WTC11 (cell line): ENCODE data around the gene WHAMM.

Experiments used
- ELF4 ChIP-seq: sonication (generic); formaldehyde crosslinking; IDR thresholded peaks from 2 replicates; pipeline ENCODE4 v1.8.1; 2022; ENCODE audit warnings: low read depth, mild to moderate bottlenecking, moderate library complexity, missing genetic modification reagents
- JUN ChIP-seq: sonication (generic); formaldehyde crosslinking; IDR thresholded peaks from 2 replicates; pipeline ENCODE4 v1.8.0; 2023; ENCODE audit warnings: mild to moderate bottlenecking, missing genetic modification reagents
- NFYB ChIP-seq: sonication (generic); formaldehyde crosslinking; conservative IDR thresholded peaks from 2 replicates; pipeline ENCODE4 v1.8.0; 2022; ENCODE audit warnings: low read depth, missing genetic modification reagents
- NR2C2 ChIP-seq: sonication (generic); formaldehyde crosslinking; IDR thresholded peaks from 2 replicates; pipeline ENCODE4 v1.8.0; 2022; ENCODE audit warnings: mild to moderate bottlenecking, missing genetic modification reagents
- ZNF121 ChIP-seq: sonication (generic); formaldehyde crosslinking; IDR thresholded peaks from 2 replicates; pipeline ENCODE4 v1.8.0; 2023; ENCODE audit warnings: missing genetic modification reagents
- TF ChIP-seq, protein P1 (sequence below): fragments of 200-600 bp; IDR thresholded peaks from 2 replicates; pipeline ENCODE4 v1.8.0; 2022; ENCODE audit warnings: antibody characterized with exemption
- TF ChIP-seq, protein P2 (sequence below): sonication (generic); formaldehyde crosslinking; IDR thresholded peaks from 2 replicates; pipeline ENCODE4 v1.8.1; 2022; ENCODE audit warnings: low read depth, missing genetic modification reagents, borderline replicate concordance
- TF ChIP-seq, protein P3 (sequence below): sonication (generic); formaldehyde crosslinking; IDR thresholded peaks from 2 replicates; pipeline ENCODE4 v1.8.1; 2022; ENCODE audit warnings: low read depth, mild to moderate bottlenecking, moderate library complexity, missing genetic modification reagents, borderline replicate concordance
- TF ChIP-seq, protein P4 (sequence below): sonication (generic); formaldehyde crosslinking; IDR thresholded peaks from 2 replicates; pipeline ENCODE4 v1.8.1; 2023; ENCODE audit warnings: mild to moderate bottlenecking, missing genetic modification reagents, moderate library complexity

DNA sequence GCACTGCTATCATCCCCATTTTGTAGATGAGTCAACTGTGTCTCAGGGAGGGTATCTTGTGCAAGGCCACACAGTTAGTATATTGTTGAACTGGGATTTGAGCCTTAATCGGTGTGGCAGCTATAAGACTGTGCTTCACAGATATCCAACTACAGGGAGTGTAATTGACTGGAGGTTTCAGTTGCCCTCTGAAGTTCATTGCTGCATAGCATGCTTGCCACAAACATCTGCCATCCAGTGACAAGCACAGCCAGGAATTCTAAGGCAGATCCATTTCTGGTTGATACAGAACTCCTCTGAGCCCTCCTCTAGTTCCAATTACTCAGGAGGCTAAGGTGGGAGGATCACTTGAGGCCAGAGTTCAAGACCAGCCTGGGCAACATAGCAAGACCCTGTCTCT is 19.9 kb upstream of the WHAMM start:
- TF ChIP-seq, protein P1, sequence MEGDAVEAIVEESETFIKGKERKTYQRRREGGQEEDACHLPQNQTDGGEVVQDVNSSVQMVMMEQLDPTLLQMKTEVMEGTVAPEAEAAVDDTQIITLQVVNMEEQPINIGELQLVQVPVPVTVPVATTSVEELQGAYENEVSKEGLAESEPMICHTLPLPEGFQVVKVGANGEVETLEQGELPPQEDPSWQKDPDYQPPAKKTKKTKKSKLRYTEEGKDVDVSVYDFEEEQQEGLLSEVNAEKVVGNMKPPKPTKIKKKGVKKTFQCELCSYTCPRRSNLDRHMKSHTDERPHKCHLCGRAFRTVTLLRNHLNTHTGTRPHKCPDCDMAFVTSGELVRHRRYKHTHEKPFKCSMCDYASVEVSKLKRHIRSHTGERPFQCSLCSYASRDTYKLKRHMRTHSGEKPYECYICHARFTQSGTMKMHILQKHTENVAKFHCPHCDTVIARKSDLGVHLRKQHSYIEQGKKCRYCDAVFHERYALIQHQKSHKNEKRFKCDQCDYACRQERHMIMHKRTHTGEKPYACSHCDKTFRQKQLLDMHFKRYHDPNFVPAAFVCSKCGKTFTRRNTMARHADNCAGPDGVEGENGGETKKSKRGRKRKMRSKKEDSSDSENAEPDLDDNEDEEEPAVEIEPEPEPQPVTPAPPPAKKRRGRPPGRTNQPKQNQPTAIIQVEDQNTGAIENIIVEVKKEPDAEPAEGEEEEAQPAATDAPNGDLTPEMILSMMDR, result no peak
- no peak for TF ChIP-seq NFYB
- TF ChIP-seq, protein P2, sequence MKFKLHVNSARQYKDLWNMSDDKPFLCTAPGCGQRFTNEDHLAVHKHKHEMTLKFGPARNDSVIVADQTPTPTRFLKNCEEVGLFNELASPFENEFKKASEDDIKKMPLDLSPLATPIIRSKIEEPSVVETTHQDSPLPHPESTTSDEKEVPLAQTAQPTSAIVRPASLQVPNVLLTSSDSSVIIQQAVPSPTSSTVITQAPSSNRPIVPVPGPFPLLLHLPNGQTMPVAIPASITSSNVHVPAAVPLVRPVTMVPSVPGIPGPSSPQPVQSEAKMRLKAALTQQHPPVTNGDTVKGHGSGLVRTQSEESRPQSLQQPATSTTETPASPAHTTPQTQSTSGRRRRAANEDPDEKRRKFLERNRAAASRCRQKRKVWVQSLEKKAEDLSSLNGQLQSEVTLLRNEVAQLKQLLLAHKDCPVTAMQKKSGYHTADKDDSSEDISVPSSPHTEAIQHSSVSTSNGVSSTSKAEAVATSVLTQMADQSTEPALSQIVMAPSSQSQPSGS (CRISPR knock-in tag), result no peak
- no peak for TF ChIP-seq ZNF121 (CRISPR knock-in tag)
- TF ChIP-seq, protein P3, sequence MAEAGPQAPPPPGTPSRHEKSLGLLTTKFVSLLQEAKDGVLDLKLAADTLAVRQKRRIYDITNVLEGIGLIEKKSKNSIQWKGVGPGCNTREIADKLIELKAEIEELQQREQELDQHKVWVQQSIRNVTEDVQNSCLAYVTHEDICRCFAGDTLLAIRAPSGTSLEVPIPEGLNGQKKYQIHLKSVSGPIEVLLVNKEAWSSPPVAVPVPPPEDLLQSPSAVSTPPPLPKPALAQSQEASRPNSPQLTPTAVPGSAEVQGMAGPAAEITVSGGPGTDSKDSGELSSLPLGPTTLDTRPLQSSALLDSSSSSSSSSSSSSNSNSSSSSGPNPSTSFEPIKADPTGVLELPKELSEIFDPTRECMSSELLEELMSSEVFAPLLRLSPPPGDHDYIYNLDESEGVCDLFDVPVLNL, result no peak
- TF ChIP-seq, protein P4, sequence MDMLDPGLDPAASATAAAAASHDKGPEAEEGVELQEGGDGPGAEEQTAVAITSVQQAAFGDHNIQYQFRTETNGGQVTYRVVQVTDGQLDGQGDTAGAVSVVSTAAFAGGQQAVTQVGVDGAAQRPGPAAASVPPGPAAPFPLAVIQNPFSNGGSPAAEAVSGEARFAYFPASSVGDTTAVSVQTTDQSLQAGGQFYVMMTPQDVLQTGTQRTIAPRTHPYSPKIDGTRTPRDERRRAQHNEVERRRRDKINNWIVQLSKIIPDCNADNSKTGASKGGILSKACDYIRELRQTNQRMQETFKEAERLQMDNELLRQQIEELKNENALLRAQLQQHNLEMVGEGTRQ (CRISPR knock-in tag), result no peak
- no peak for TF ChIP-seq NR2C2
- no peak for TF ChIP-seq JUN (CRISPR knock-in tag)
- TF ChIP-seq ELF4 (CRISPR knock-in tag), result no peak
